Adipocyte (in vitro differentiated cells): Measurements from ENCODE around the gene ARMH4.

ENCODE experiments used
- DNase-seq: peaks from one replicate; pipeline ENCODE4 v3.0.0-alpha.2; 2015; ENCODE audit warnings: low read depth
- H3K27me3 ChIP-seq: replicated peaks from 2 replicates; pipeline ENCODE4 v1.7.0; 2013; ENCODE audit warnings: mild to moderate bottlenecking, low read length, moderate library complexity; ENCODE audit not compliant: control insufficient read depth, insufficient read depth
- H3K36me3 ChIP-seq: 2 replicates; pipeline ENCODE4 v1.7.0; 2013; ENCODE audit warnings: low read length, mild to moderate bottlenecking, moderate library complexity; ENCODE audit not compliant: control insufficient read depth, insufficient read depth, severe bottlenecking
- H3K4me1 ChIP-seq: 2 replicates; pipeline ENCODE4 v1.7.0; 2013; ENCODE audit warnings: mild to moderate bottlenecking, low read length, moderate library complexity; ENCODE audit not compliant: control insufficient read depth, insufficient read depth
- H3K4me3 ChIP-seq: 2 replicates; pipeline ENCODE4 v1.7.0; 2013; ENCODE audit warnings: mild to moderate bottlenecking, low read length, moderate library complexity
- H3K9ac ChIP-seq: 2 replicates; pipeline ENCODE4 v1.7.0; 2013; ENCODE audit warnings: mild to moderate bottlenecking, low read length, moderate library complexity
- H3K9me3 ChIP-seq: 2 replicates; pipeline ENCODE4 v1.7.0; 2013; ENCODE audit warnings: mild to moderate bottlenecking, low read length, moderate library complexity; ENCODE audit not compliant: control insufficient read depth

ARMH4 gene

DNA sequence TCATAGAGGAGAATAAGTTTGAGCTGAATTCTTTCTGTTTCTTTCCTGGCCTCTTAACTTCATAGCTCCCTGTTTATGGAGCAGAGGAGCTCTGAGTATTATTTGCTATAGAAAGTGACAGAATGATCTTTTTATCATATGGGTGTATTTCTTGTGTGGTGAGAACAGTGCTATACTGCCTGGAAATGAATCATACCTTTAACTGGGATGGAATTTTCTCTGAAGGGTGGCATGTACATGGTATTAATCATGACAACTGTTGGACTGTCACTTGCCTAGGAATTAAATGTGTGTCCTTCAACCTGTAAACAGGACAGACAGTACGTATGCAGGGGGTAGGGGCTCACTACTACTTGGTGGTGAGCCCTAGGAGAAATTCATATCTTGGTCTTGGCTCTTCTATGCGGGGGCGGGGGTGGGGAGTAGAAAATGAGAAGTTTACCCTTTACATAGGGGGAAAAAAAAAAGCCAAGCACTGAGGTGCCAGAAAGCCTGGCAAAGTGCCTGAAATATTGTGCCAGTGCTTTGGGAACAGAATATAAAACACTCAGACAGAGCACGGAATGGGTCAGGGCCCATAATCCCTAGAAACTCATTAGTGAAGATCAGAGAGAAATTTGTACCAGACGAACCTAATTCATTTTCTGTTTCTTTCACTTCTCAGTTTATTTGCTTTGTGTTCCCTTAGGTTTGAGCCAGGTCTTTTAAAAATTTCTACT, 33.8 kb downstream of the ARMH4 start:
- Histone ChIP-seq H3K36me3 (no peaks in the 10 kb centered on the region), H3K27me3 (no peaks in the 10 kb centered on the region), H3K9me3 (no peaks in the 10 kb centered on the region), H3K4me1 (no peaks in the 10 kb centered on the region), H3K9ac (no peak overlapping the region), H3K4me3 (no peak overlapping the region)
- DNase-seq = no peak

DNA sequence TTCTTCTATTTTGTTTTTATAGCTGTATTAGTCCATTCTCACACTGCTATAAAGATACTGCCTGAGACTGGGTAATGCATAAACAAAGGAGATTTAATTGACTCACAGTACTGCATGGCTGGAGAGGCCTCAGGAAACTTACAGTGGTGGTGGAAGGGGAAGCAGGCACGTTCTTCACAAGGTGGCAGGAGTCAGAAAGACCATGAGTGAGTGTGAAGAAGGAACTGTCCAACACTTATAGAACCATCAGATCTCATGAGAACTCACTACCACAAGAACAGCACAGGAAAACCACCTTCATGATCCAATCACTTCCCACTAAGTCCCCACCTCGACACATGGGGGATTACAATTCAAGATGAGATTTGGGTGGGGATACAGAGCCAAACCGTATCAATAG, 42.3 kb downstream of the ARMH4 start:
- Histone ChIP-seq H3K4me3 (no peak overlapping the region), H3K27me3 (no peaks in the 10 kb centered on the region), H3K9ac (no peak overlapping the region), H3K36me3 (no peaks in the 10 kb centered on the region), H3K4me1 (no peaks in the 10 kb centered on the region), H3K9me3 (no peaks in the 10 kb centered on the region)
- DNase-seq = no peak

- Histone ChIP-seq H3K4me3 (no peak overlapping the region), H3K9ac (no peak overlapping the region), H3K9me3 (no peaks in the 10 kb centered on the region), H3K36me3 (no peaks in the 10 kb centered on the region), H3K4me1 (no peaks in the 10 kb centered on the region), H3K27me3 (no peaks in the 10 kb centered on the region)
- no peak for DNase-seq
These were observed 43.3 kb downstream of the ARMH4 start for GRCh38 chr14:58108717-58109116.

- H3K4me3 ChIP-seq = no peak overlapping the region
- no peak overlapping the region for H3K9ac ChIP-seq
- H3K9me3 ChIP-seq = no peaks in the 10 kb centered on the region
- H3K36me3 ChIP-seq = no peaks in the 10 kb centered on the region
- H3K27me3 ChIP-seq = no peaks in the 10 kb centered on the region
- no peaks in the 10 kb centered on the region for H3K4me1 ChIP-seq
- peak; percentile 85 for DNase-seq
These were observed 44.0 kb downstream of the ARMH4 start for GRCh38 chr14:58107947-58108552.

GRCh38 chr14:58107041-58107440, 45.0 kb downstream of the ARMH4 start:
- H3K27me3 ChIP-seq = no peaks in the 10 kb centered on the region
- no peaks in the 10 kb centered on the region for H3K9me3 ChIP-seq
- no peak overlapping the region for H3K9ac ChIP-seq
- H3K36me3 ChIP-seq = no peaks in the 10 kb centered on the region
- no peak overlapping the region for H3K4me3 ChIP-seq
- DNase-seq = no peak
- H3K4me1 ChIP-seq = no peaks in the 10 kb centered on the region

GRCh38 chr14:58106446-58106845, 45.6 kb downstream of the ARMH4 start:
- Histone ChIP-seq H3K4me3 (no peak overlapping the region), H3K9me3 (no peaks in the 10 kb centered on the region), H3K27me3 (no peaks in the 10 kb centered on the region), H3K4me1 (no peaks in the 10 kb centered on the region), H3K9ac (no peak overlapping the region), H3K36me3 (no peaks in the 10 kb centered on the region)
- no peak for DNase-seq

DNA sequence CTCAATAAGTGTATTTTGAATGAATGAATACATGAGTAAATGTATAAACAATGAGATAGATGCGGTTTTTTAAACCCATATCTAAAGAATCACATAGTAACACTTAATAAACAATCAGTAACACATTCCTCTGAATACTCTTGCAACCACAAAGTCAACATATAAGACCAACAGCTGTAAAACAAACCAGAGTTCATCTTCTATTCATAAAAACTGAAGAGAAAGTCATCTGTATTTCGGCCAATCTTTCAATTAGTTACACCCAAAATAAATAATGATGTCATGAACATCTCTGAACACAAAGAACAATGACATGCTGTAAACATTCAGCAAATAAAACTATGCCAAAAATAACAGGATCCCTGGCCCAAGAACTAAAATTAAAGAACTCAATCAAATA, 47.2 kb downstream of the ARMH4 start:
- H3K9ac ChIP-seq = no peak overlapping the region
- H3K36me3 ChIP-seq = no peaks in the 10 kb centered on the region
- H3K27me3 ChIP-seq = no peaks in the 10 kb centered on the region
- H3K4me1 ChIP-seq = no peaks in the 10 kb centered on the region
- DNase-seq = peak; percentile 35
- H3K9me3 ChIP-seq = no peaks in the 10 kb centered on the region
- H3K4me3 ChIP-seq = no peak overlapping the region

- DNase-seq = peak; percentile 52
- H3K9me3 ChIP-seq = no peaks in the 10 kb centered on the region
- no peak overlapping the region for H3K9ac ChIP-seq
- no peaks in the 10 kb centered on the region for H3K36me3 ChIP-seq
- H3K27me3 ChIP-seq = no peaks in the 10 kb centered on the region
- H3K4me3 ChIP-seq = no peak overlapping the region
- H3K4me1 ChIP-seq = no peaks in the 10 kb centered on the region
These were observed 51.2 kb downstream of the ARMH4 start for GRCh38 chr14:58100735-58101368.

GRCh38 chr14:58099682-58100081, 52.3 kb downstream of the ARMH4 start:
- Histone ChIP-seq H3K4me1 (no peaks in the 10 kb centered on the region), H3K4me3 (no peak overlapping the region), H3K9ac (no peak overlapping the region), H3K36me3 (no peaks in the 10 kb centered on the region), H3K27me3 (no peaks in the 10 kb centered on the region), H3K9me3 (no peaks in the 10 kb centered on the region)
- no peak for DNase-seq

DNA sequence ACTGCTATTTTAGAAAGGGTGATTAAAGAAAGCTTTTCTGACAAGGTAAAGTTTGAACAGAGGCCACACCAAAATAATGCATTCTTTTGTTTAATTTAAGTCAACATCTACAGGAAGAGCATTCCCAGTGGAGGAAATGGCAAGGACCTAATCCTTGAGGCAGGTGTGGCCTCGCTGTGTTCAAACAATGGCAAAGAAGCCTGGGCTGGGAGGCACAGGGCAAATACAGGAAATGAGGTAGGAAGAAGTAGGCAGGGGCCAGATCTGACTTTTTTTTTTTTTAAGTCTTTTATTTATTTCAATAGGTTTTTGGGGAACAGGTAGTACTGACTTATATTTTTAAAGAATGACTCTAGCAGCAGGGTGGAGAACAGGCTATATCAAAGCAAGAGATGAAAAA, 53.5 kb downstream of the ARMH4 start:
- no peaks in the 10 kb centered on the region for H3K27me3 ChIP-seq
- no peaks in the 10 kb centered on the region for H3K9me3 ChIP-seq
- no peaks in the 10 kb centered on the region for H3K36me3 ChIP-seq
- H3K4me3 ChIP-seq = no peak overlapping the region
- no peak overlapping the region for H3K9ac ChIP-seq
- H3K4me1 ChIP-seq = no peaks in the 10 kb centered on the region
- DNase-seq = no peak

DNA sequence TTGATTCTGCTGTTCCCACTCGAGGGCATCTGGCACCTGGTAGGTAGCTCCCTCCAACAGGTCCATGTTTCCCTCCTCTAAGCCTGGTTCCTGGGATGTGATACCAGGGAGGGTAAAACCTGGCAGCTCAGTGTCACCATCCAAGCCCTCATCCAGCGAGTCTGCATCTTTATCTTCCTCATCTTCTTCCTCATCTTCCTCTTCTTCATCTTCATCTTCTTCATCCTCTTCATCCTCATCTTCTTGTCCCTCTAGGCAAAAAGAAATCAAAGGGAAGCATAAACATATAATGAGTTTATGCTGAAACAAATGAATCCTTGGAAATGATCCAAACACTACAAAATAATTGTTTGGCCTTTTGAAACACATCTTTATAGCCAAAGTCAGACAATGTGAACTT, 55.3 kb downstream of the ARMH4 start:
- H3K27me3 ChIP-seq = no peaks in the 10 kb centered on the region
- DNase-seq = no peak

More for the DNA sequence above, 55.3 kb downstream of the ARMH4 start:
- no peak overlapping the region for H3K4me3 ChIP-seq
- H3K9me3 ChIP-seq = no peaks in the 10 kb centered on the region
- H3K9ac ChIP-seq = no peak overlapping the region
- no peaks in the 10 kb centered on the region for H3K4me1 ChIP-seq
- no peaks in the 10 kb centered on the region for H3K36me3 ChIP-seq
